Effector CD8-positive, alpha-beta T cell (primary cell): ENCODE measurements around the gene ZNRF2.
"Not testable (repeated sequence)": the region's sequence is repeated elsewhere in the genome, so short reads cannot be mapped to it uniquely, and the experiment has no call there.

Experiments
- DNase-seq: peaks from one replicate; lab custom pipeline; 2025; lab: John Stamatoyannopoulos, UW

Gene ZNRF2

GRCh38 chr7:30359957-30360356 is 75.6 kb downstream of the ZNRF2 start:
- no peak for DNase-seq

DNA sequence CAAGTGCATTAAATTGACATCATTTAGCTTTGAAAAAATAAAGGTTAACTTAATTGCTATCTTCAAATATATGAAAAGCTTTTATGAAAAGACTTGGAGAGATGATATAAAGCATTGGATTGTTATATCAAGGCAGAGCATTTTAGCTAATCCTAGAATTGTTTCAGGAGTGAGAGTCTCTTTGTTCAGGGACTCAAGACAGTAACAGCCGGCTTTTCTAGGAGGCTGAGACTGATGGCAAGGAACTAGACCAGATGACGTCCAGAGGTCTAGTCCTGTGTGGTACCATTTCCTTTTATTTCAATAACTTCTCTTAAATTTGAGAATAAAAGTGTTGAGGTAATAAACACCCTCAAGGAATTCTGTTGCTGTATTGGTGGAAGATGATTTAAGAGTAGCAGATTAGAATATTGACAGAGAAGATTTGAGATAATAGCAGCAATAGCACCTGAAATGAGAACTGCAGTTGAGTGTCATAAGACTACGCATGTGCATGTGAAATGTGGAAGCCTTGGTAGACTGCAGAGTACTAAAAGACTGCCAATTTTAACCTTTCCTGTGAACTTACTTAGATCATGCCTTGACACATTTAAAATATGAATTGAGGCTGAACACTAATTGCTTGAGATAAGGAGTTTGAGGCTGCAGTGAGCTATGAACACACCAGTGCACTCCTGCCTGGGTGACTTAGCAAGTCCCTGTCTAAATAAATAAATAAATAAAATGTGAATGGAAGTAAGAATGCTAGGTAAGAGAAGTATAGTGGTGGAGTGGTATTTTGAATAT is 79.6 kb downstream of the ZNRF2 start:
- no peak for DNase-seq

DNA sequence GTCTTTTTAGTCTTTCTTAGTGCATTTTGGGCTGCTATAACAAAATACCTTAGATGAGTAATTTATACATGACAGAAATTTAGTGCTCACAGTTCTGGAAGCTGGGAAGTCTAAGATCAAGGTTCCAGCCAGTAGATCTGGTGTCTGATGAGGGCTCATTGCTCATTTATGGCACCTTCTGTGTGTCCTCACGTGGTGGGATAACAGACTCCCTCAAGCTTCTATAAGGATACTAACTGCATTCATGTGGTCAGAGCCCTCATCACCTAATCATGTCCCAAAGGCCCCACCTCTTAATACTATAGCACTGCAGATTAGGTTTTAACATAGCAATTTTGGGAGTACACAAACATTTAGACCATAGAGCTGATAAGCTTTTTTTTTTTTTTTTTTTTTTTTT is 80.4 kb downstream of the ZNRF2 start:
- no peak for DNase-seq

GRCh38 chr7:30365621-30366020 is 81.2 kb downstream of the ZNRF2 start:
- DNase-seq = no peak

- DNase-seq = no peak
Observed at GRCh38 chr7:30366606-30367005, 82.2 kb downstream of the ZNRF2 start.

GRCh38 chr7:30367561-30367960 is 83.2 kb downstream of the ZNRF2 start:
- no peak for DNase-seq

DNA sequence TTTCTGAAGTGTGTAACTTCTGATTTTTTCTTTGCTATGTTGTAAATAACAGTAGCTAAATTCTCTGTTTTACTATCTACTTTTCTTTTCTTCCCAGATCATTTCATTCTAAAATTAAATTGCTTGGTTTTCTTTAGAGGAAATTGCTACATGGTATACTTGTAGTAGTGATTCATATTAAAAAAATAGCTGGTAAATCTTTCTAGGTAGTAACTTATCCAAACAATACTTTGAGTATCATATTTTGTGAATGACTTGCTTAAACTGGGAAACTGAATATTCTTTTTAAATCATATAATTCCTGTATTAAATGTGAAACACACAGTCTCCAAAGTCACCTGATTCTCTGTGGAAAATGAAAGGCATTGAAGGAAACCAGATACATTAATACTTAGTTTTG is 85.5 kb downstream of the ZNRF2 start:
- DNase-seq = no peak

DNA sequence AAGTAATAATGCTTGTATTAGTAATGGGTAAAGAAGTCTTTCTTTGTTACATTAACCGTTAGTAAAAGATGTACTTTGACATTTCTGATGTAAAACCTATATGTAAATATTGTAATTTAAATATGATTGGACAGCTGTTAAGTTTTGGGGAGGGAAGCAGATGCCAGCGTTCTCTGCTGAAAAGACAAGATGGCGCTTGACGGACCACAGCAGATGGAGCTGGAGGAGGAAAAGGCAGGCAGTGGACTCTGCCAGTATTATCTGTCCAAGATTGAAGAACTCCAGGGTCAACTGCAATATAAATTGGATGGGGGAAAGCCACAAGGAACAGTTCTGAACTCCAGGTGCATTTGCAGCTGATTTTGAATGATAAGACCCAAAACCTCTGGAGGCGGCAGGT is 86.9 kb downstream of the ZNRF2 start:
- DNase-seq = no peak

GRCh38 chr7:30378275-30378674 is 93.9 kb downstream of the ZNRF2 start:
- DNase-seq = no peak

DNA sequence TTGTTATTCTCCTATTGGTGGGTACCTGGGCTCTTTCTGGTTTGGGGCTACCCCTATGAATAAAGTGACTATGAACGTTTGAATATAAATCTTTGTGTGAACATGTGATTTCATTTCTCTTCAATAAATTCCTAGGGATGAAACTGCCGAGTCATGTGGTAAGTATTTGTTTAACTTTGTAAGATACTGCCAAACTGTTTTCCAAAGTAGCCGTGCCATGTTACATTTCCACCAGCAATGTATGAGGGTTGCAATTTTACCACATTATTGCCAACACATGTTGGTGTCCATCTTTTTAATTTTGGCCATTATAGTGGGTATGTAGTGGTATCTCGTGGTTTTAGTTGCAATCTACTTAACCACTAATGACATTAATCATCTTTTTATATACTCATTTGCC is 94.7 kb downstream of the ZNRF2 start:
- no peak for DNase-seq

DNA sequence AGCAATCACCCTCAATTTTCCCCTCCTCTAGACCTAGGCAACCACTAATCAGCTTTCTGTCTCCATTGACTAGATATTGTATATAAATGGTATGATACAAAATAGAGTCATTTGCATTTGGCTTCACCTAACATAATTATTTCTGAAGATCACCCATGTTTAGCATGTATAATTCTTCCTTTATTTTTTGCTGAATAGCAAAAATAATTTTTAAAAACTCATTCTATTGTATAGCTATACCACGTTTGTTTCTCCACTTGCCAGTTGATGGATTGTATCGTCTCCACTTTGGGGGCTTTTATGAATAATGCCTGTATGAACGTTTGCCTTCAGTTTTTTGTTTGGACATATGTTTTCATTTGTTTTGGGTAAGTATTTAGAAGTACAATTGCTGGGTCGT is 95.3 kb downstream of the ZNRF2 start:
- DNase-seq = no peak

DNA sequence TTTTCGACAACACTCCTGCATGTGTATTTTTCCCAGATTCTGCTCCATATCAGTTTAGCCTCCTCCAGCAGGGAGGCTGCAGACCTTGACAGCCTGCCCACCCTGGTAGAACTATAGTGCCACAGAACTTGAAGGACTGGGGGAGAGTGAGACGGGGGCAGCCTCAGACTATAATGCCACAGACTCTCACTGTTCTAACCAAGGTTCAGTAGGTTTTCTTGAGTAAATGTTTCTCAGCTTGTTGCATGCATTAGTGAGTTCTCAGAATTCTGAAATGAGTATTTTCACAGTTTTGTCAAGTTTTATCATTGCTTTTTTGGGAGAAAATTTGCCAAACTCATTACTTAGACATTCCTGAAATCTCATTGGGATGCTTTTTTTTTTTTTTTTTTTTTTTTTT is 95.9 kb downstream of the ZNRF2 start:
- no peak for DNase-seq

DNA sequence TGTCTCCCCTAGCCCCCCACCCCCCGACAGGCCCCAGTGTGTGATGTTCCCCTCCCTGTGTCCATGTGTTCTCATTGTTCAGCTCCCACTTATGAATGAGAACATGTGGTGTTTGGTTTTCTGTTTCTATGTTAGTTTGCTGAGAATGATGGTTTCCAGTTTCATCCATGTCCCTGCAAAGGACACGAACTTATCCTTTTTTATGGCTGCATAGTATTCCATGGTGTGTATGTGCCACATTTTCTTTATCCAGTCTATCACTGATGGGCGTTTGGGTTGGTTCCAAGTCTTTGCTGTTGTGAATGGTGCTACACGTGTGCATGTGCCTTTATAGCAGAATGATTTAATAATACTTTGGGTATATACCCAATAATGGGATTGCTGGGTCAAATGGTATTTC is 96.4 kb downstream of the ZNRF2 start:
- not testable (repeated sequence) for DNase-seq

- no peak for DNase-seq
Observed at GRCh38 chr7:30382607-30383006, 98.2 kb downstream of the ZNRF2 start.

GRCh38 chr7:30389791-30390190 is 105.4 kb downstream of the ZNRF2 start:
- DNase-seq = no peak

GRCh38 chr7:30390736-30391636 is 106.6 kb downstream of the ZNRF2 start:
- no peak for DNase-seq

DNA sequence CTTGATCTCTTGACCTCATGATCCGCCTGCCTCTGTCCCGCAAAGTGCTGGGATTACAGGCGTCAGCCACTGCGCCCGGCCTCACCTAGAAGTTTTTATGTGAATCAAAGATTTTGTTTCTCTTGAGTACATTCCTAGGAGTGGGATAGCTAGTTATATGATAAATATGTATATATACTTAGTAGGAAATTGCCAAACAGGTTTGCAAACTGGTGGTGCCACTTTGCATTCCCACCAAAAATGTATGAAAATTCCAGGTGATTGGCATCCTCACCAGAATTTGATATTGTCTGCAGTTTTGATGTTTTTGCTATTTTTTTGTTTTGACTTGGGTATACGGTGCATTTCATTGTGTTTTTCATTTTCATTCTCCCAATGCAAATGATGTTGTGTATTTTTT is 107.4 kb downstream of the ZNRF2 start:
- no peak for DNase-seq

GRCh38 chr7:30395676-30396075 is 111.3 kb downstream of the ZNRF2 start:
- DNase-seq = no peak

DNA sequence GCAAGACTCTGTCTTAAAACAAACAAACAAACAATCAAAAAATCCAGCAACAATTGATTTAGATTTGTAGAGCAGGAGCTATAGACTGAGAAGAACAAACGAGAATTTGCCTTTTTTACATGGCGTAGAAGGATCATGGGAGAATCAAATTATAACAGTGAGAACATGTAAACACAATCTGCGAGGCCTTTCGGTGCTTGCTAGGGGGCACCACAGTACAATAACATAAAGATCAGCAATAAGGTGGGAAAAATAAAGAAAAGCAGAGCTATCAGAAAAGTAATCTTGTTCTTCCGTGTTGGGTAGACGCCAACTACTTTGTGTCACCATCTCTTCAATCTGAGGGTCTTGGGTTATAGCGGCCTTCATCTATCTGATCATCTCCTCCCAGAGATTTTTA is 112.0 kb downstream of the ZNRF2 start:
- no peak for DNase-seq

DNA sequence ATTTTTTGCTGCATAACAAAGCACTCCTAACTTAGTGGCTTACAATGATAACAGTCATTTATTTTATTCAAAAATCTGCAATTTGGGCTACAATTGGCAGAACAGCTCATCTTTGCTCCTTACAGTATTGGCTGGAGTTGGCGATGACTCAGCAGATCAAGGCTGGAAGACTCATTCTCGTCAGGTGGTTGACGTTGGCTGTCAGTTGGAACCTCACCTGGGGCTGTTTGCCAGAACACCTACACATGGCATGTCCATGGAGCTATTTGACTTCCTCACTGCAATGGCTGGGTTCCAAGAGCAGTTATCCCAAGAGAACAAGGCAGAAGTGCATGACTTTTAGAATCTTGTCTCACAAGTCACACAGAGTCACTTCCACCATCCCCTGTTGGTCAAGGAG is 119.1 kb downstream of the ZNRF2 start:
- DNase-seq = no peak

DNA sequence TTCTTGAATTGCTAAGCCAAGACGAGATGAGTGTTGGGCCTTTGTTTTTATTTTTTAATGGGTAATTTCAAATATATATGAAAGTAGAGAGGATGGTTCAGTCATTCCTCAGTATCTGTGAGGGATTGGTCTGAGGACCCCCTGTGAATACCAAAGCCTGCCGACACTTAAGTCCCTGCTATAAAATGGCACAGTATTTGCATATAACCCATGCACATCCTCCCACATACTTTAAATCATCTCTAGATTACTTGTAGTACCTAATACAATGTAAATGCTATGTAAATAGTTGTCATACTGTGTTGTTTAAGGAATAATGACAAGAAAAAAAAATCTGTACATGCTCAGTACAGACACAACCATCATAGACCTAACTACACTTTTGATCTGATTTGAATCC is 120.8 kb downstream of the ZNRF2 start:
- no peak for DNase-seq

DNA sequence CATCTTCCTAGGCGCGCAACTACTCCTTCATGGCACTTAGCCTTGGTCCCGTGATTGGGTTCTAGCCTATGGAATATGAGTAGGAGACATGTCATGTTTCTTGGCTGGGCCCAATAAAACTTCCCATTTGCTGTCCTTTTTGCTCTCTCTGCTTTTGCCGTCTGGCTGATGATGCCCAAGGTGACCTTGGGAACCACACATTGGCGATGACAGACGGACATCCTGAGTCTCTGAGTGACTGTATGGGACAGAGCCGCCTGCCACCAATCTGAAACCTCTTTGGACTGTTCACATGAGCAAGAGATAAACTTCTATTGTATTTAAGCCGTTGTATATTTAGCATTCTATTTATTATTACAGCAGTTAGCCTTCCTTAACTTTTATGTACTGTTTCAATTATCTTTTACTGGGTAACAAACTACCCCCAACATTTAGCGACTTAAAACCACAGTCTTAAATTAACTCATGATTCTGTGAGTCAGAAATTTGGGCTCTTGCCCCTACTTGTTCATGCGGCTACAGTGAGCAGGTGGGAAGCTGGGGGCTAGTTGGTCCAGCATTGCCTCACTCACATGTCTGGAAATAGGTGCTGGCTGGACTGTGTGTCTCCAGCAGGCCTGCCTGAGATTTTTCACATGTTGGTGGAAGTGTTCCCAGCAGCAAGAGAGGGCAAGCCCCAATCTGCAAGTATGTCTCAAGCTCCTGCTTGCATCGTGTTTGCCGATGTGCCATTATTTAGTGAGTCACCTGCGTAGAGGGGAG is 122.4 kb downstream of the ZNRF2 start:
- no peak for DNase-seq

DNA sequence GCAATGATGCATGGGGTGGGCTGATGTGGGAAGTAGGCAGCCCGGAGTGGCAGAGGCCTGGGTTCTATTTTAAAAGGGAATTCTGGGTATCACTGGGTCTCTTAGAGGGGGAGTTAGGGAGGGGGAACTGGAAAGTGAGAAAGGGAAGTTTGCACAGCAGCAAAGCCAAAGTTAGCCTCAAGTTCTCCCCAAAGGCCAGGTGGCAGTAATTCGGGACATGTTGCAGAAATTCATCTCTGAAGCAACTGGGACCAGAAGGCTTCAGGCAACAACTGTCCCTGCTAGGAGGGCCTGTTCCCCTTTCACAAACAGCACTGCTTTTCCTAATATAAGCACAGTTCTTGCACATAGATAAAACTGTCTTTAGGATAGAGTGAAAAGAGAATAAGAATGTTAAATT is 126.8 kb downstream of the ZNRF2 start:
- DNase-seq = no peak
